PC-3 (cell line): ENCODE measurements around the gene PARD6B.

Experiments used
- CTCF ChIP-seq: fragments of 300-600 bp; sonication (generic); conservative IDR thresholded peaks from 2 replicates; pipeline ENCODE4 v1.5.1; 2017; ENCODE audit warnings: antibody characterized with exemption, low read depth, mild to moderate bottlenecking, low read length
- EZH2 ChIP-seq: fragments of 300-600 bp; sonication (generic); IDR thresholded peaks from one replicate; pipeline ENCODE4 v1.6.1; 2017; ENCODE audit warnings: antibody characterized with exemption, mild to moderate bottlenecking, low read length; ENCODE audit not compliant: unreplicated experiment
- EZH2phosphoT487 ChIP-seq: fragments of 300-600 bp; sonication (generic); IDR thresholded peaks from 2 replicates; pipeline ENCODE4 v1.6.1; 2018; ENCODE audit warnings: mild to moderate bottlenecking, antibody characterized with exemption, low read length, borderline replicate concordance

GRCh38 chr20:50756447-50756846 is 25.1 kb downstream of the PARD6B start:
- TF ChIP-seq CTCF (no peak), EZH2 (no peak), EZH2phosphoT487 (no peak)
